GM20000 (cell line): Measurements from ENCODE around the gene ARHGDIG.

Experiments
- DNase-seq: peaks from one replicate; pipeline ENCODE4 v3.0.0; 2012; ENCODE audit warnings: low spot score
- TF ChIP-seq, protein P1 (sequence below): IDR thresholded peaks from 2 replicates; pipeline ENCODE4 v1.5.1; 2012; ENCODE audit warnings: mild to moderate bottlenecking, control low read depth; ENCODE audit errors: extremely low read depth, missing control alignments

Gene ARHGDIG

GRCh38 chr16:309476-309875, 29.1 kb downstream of the ARHGDIG start:
- TF ChIP-seq, protein P1, sequence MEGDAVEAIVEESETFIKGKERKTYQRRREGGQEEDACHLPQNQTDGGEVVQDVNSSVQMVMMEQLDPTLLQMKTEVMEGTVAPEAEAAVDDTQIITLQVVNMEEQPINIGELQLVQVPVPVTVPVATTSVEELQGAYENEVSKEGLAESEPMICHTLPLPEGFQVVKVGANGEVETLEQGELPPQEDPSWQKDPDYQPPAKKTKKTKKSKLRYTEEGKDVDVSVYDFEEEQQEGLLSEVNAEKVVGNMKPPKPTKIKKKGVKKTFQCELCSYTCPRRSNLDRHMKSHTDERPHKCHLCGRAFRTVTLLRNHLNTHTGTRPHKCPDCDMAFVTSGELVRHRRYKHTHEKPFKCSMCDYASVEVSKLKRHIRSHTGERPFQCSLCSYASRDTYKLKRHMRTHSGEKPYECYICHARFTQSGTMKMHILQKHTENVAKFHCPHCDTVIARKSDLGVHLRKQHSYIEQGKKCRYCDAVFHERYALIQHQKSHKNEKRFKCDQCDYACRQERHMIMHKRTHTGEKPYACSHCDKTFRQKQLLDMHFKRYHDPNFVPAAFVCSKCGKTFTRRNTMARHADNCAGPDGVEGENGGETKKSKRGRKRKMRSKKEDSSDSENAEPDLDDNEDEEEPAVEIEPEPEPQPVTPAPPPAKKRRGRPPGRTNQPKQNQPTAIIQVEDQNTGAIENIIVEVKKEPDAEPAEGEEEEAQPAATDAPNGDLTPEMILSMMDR: no peak
- no peak for DNase-seq

DNA sequence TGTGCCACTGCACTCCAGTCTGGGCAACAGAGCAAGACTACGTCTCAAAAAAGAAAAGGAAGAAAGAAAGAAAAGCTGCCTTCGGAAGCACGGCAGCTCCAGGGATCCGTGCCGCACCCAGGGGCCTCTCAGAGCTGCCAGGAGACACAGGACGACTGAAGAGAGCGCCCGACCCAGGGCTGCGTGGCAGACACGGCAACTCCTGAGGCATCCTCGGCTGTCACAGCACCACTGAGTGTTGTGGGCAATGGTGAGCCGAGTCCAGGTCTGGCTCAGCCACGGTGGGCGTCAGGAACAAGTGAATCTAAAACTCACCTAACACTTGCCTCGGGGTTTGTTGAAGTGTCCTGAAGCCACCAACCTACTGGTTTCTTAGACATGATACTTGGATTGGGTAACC, 31.3 kb downstream of the ARHGDIG start:
- no peak for DNase-seq
- TF ChIP-seq, protein P1: no peak

GRCh38 chr16:314351-314750, 34.0 kb downstream of the ARHGDIG start:
- no peak for DNase-seq
- TF ChIP-seq, protein P1: no peak

DNA sequence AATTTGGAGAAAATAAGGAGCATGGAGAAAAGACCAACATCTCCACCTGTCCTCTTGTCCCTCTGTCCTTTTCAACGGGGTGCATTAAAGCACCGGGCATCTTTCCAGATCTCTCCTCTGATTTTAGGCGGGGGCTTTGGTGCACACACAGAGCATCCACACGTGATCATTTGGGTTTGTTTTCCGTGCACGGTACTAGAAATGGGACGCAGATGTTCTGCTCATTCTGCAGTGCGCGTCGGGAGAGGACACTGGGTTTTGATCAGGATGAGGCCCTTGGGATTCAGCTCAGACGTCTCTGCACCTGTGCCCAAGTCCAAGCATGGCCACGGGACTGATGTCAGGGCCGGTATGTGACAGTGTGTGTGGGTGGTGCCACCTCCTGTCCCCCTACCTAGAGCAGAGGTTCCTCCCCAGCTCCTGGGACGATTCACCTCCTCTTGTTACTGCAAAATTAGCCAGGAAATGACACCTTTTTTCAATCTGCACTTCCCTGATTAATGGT, 34.5 kb downstream of the ARHGDIG start:
- TF ChIP-seq, protein P1: no peak

DNA sequence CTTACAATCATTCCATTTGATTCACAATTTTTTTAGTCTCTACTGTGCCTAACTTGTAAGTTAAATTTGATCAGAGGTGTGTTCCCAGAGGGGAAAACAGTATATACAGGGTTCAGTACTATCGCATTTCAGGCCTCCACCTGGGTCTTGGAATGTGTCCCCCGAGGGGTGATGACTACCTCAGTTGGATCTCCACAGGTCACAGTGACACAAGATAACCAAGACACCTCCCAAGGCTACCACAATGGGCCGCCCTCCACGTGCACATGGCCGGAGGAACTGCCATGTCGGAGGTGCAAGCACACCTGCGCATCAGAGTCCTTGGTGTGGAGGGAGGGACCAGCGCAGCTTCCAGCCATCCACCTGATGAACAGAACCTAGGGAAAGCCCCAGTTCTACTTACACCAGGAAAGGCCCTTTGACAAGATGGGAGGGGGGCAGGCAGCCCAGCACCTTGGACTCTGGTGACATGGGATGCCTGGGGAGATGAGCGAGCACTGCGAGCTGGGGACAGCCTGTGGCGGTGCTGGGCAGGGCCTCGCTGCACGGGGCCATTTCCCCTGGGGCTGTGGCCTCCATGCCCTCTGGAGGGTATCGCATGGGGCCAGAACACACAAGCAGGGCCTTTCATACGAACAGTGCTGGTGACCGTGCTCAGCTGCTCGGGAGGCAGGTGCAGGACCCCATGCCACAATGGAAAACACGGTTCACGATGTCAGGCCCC, 36.5 kb downstream of the ARHGDIG start:
- TF ChIP-seq, protein P1: no peak

More for the DNA sequence above, 34.5 kb downstream of the ARHGDIG start:
- DNase-seq: no peak

GRCh38 chr16:317583-317982, 37.2 kb downstream of the ARHGDIG start:
- TF ChIP-seq, protein P1: no peak
- no peak for DNase-seq

More for the DNA sequence above, 36.5 kb downstream of the ARHGDIG start:
- no peak for DNase-seq

- TF ChIP-seq, protein P1: no peak
- no peak for DNase-seq
These were observed 38.2 kb downstream of the ARHGDIG start for GRCh38 chr16:318628-319027.
